HPDE6-E6E7 (cell line): ENCODE data around the gene SAMD13.
"Not testable (repeated sequence)": the region's sequence is repeated elsewhere in the genome, so short reads cannot be mapped to it uniquely, and the experiment has no call there.

Experiments used
- DNase-seq: peaks from one replicate; pipeline ENCODE4 v3.0.0; 2011; ENCODE audit warnings: missing footprints; ENCODE audit errors: extremely low spot score

The SAMD13 gene

DNA sequence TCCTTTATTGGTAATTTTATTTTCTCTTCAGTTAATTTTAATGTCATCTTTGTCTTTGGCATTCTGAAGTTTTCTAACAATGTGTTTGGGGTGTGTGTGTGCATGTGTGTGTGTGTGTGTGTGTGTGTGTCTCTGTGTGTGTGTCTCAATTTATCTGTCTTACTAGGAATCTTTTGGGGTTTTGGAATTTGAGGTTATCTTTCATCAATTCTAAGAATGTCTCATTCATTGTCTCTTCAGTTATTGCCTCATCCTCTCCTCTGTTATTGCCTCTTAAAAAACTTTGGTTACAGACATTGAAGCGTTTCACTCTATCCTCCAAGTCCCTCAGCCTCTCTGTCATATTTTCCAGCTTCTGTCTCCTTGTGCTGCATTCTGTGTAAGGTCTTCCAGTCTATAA is 18.1 kb upstream of the SAMD13 start:
- no peak for DNase-seq

DNA sequence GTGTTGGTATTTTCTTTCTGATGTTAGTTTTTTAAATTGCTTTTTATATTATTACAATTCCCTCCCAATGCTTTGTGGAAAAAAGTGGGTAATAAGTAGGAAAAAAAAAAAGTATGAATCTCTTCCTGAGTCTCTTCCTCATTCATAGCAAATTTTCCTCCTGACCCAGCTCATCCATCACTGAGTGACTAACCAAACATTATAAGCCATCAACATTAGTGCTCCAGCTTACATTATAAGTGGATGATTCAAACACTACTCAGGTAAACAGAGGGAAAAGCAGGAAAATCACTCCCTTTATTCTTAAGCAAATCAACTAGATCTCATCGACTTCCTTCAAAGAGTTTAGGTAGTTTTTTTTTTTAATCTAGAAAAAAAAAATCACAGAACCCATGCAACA is 15.4 kb upstream of the SAMD13 start:
- no peak for DNase-seq

DNA sequence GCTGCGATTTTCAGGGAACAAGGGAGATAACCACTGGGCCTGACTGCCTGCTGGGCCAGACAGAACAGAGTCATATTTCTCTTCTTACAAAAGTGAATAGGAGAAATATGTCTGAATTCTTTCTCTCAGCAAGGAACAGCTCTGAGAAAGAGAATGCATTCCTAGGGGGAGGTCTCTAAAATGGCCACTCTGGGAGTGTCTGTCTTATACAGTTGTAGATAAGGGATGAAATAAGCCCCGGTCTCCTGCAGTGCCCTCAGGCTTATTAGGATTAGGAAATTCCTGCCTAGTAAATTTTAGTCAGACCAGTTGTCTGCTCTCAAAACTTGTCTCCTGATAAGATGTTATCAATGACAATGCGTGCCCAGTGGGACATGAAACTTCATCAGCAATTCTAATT is 14.1 kb upstream of the SAMD13 start:
- DNase-seq: not testable (repeated sequence)

DNA sequence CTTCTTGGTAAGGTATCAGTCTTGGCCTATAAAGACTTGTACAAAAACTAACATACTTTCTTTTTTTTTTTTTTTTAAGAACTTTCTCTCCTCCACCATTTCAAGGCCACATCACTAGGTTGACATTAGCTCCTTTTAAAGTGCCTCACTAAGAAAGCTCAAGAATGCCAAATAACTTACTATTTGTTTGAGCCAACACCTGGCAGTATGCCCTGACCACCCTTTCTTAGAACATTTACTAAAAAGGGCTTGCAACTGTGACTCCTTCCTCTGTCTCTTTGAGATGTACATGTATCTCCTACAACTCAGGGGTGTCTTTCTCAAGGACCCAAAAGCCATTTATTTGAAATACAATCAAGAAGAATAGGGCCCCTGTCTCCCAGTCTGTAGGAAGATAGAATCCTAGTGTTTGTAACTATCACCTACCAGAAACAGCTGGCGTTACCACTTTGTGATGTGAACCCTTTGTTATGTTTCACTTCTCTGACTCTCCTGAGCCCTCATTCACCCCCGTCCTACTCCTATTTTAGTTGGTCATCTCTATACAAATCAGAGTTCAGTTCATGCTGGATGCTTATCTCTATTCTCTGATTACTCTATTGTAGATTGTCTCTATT is 12.2 kb upstream of the SAMD13 start:
- DNase-seq: no peak

- no peak for DNase-seq
These were observed 9.4 kb upstream of the SAMD13 start for GRCh38 chr1:84291882-84292655.

- no peak for DNase-seq
These were observed 7.7 kb upstream of the SAMD13 start for GRCh38 chr1:84293766-84294165.

DNA sequence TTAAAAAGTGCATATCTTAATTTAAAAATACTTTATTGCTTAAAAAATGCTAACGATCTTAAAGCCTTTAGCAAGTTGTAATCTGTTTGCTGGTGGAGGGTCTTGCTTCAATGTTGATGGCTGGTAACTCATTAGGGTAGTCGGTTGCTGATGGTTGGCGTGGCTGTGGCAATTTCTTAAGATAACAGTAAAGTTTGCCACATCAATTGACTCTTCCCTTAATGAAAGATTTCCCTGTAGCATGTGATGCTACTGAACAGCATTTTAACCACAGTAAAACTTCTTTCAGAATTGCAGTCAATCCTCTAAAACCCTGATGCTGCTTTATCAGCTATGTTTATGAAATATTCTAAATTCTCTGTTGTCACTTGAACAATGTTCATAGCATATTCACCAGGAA is 6.8 kb upstream of the SAMD13 start:
- DNase-seq: no peak

- DNase-seq: no peak
These were observed 3.8 kb upstream of the SAMD13 start for GRCh38 chr1:84297546-84298244.

DNA sequence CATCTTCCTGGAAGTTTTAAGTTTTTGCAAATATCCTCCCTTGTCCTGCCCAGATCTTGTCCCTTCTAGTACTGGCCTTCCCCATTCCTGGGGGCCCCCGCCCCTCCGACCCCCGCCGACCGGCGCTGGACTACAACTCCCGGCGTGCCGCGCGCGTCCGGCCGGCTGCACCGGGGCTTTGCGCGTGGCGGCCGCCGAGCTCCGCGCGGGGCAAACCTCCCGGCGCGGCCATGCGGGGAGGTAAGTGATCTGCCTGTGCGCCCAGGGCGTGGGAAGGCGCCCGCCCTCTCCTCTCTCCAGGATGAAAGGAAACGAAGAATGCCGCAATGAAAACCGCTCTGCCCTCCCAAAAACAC is 3.2 kb upstream of the SAMD13 start:
- peak; percentile 32 for DNase-seq

- peak; percentile 23 for DNase-seq
These were observed 2.6 kb upstream of the SAMD13 start for GRCh38 chr1:84298684-84299535.

DNA sequence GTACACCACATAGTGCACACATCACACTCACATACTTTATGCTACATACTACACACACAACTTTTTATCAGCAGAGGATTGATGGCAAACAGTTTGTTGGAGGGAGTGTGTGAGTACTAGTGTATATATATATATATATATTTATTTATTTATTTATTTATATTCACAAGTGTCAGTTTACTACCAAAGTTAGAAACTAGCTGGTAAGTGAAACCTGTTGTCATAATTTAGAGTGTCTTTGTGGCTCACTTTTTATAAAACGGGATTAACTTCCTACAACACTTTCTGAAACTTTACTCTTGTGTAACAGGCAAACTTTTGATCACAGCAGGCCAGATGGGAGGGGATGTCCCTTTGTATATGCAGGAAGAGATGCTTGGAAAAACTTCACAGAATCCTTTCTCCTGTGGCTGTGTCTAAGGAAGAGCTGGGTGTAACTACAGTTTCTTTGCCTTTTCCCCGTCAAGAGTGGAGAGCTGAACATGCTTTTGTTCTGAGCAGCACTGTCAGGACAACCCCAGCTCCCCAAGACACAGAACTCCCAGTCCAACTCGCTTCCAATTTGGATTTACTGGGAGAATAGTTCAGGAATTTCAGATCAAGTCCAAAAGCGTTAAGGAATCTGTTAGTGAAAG is 1.9 kb upstream of the SAMD13 start:
- DNase-seq: no peak

DNA sequence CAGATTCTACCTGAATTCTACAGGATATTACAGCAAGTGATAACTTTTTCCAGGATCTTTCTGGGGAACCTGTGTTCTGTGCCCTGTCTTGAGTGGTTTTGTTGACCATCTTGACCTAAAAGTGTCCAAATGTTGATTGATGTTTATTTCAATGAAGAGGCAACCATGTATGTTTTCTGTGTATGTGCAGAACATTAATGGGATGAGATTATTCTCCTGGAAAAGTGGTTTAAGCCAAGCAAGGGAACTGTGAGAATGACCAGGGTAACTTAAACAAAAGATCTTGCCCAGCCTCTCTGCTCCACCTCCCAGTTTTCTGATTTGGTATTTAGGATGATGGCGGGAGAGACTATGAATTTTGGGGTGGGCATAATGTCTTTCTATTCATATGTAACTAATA is 1.0 kb upstream of the SAMD13 start:
- no peak for DNase-seq

DNA sequence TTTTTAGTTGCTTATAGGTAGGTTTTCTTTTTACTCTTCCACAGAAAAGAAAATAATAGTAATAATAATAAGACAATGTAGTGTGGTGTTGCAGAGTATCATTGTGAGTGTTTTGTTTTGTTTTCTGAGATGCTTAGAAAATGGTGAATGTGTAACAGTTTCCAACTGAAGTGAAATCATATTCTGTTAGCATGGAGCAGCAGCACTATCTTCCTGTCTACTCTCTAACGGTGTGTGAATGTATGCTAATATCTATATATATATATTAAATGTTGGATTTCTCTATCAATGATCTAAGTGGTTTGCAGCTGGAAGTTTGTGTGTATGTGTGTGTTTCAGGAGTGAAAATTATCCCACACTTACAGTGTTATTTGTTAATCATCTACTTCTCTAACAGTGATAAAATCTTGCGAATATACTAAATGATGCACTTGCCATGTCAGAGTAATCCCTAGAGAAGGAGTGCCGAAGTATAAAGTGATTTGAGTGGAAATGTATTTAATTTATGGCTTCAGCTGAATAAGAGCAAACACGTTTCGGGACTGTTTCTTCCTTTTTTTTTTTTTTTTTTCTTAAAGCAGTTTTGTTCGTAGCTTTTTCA is 377 bp downstream of the SAMD13 start:
- DNase-seq: no peak

DNA sequence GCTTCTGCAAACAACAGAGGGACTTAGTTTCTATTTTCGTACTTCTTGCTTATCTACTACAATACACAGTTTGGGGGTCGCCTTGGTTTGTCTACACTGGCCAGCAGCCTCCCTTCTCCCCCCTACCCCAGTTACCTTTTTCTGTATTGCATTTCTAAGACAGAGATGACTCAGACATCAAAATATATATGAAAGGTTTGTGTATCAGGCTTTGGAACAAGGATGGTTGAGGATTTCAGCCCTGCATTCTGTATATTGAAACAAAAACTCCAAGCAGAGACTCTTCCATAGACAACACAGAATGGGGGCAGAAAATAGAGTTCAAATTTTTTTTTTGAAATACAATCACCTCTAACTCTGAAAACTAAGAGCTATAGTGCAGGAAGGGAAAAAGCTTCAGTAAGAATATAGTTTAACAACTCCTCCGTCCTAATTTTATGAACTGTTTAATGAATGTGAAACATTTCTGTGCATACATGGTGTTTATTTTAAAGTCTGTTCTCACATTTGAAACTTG is 1.9 kb downstream of the SAMD13 start:
- no peak for DNase-seq

- no peak for DNase-seq
These were observed 5.9 kb downstream of the SAMD13 start for GRCh38 chr1:84307398-84307797.

GRCh38 chr1:84311296-84311695 is 9.8 kb downstream of the SAMD13 start:
- DNase-seq: no peak

GRCh38 chr1:84319662-84320061 is 18.2 kb downstream of the SAMD13 start:
- no peak for DNase-seq

DNA sequence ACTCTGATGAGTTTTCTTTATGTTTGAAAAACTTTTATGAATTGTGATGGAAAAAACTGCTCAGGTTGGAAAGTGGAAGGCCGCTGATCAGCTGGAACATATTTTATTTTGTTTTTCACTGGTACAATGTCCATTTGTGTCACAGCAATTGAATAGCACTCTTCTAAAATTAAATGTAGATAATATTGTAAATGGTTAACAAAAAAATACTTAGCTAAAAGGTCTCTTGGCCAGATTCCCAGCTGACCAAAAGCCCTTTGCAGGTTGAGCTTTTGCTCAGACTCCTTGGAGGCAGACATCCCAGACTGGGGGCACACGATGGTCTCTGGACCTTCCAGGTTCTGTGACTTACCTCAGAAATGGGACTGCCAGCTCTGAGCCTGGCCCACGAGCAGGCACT is 26.3 kb downstream of the SAMD13 start:
- no peak for DNase-seq

GRCh38 chr1:84330125-84330984 is 28.8 kb downstream of the SAMD13 start:
- no peak for DNase-seq

DNA sequence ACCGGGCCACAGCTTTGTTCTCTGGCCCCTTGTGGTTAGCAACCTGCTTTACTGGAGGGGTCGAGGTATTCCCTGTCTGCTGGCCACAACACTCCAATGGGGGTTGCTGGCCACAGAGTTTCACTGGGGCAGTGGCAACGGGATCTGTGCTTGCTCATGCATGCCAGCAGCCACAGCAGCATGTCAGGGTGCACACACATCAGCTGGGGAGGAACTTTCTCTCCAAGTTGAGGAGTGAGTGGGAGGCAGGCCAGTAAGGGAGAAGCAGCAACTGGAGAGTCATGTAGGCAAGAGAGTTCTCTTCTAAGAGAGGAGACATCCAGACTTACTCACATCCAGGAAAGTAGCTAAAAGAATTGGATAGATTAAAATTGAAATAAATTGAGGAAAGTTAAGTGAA is 38.0 kb downstream of the SAMD13 start:
- DNase-seq: no peak
